ENCODE measurements around the gene DNAJB13. TPM values are rescaled to one million over a fixed set of nuclear protein-coding genes. Genes with fewer than 3 reads are reported as not detected.

Gene DNAJB13
- total RNA-seq, 4 donors from 2014 or later, result 0.42 TPM; not detected in 3

DNA sequence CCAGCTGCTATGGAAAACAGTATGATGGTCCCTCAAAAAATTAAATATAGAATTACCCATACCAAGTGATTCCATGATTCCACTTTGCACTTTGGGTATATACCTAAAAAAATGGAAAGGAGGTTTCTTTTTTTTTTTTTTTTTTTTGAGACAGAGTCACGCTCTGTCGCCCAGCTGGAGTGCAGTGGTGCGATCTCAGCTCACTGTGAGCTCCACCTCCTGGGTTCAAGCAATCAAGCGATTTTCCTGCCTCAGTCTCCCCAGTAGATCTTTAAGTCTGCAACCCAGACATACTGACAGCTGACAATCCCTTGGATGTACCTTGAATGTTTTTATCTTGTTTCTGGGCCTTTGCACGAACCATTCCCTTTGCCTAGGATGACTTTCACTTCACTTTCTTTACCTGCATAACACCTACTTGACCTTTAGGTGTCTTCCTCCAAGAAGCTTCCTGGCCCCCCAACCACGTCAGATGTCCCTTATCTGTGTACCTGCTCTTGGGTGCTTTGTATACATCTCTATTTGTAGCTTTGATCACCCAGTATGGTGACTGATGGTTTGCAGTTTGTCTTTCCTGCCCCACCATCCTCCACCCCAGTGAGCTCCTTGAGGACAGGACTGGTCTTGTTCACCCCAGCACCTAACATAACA, 46.4 kb downstream of the DNAJB13 start:
- no peak overlapping the region for H3K4me3 ChIP-seq (ENCODE audit: low read depth, poor library complexity, severe bottlenecking)
- 76 to 86% methylated on average over 6 of the region's 6 CpGs for WGBS, 2 donors
- intact Hi-C loops (cut with DNase I; ENCODE audit: low total_unique reads), result no loop called here
- TF ChIP-seq POLR2A (IDR thresholded peaks at IDR 0.05) (no peak), CTCF (IDR thresholded peaks at IDR 0.05) (no peak)
- no peak for DNase-seq (ENCODE audit: low spot score in 2 of 2)

GRCh38 chr11:73998846-73999575, 48.2 kb downstream of the DNAJB13 start:
- peak in 1 of 2 donors; percentile 60 for DNase-seq (ENCODE audit: low spot score in 2 of 2)
- no peak overlapping the region for H3K4me3 ChIP-seq (ENCODE audit: low read depth, poor library complexity, severe bottlenecking)
- intact Hi-C loops (cut with DNase I; ENCODE audit: low total_unique reads), result no loop called here
- 93 to 96% methylated on average over 13 of the region's 13 CpGs for WGBS, 2 donors
- no peak for TF ChIP-seq CTCF (IDR thresholded peaks at IDR 0.05)
- TF ChIP-seq POLR2A (IDR thresholded peaks at IDR 0.05), result no peak

DNA sequence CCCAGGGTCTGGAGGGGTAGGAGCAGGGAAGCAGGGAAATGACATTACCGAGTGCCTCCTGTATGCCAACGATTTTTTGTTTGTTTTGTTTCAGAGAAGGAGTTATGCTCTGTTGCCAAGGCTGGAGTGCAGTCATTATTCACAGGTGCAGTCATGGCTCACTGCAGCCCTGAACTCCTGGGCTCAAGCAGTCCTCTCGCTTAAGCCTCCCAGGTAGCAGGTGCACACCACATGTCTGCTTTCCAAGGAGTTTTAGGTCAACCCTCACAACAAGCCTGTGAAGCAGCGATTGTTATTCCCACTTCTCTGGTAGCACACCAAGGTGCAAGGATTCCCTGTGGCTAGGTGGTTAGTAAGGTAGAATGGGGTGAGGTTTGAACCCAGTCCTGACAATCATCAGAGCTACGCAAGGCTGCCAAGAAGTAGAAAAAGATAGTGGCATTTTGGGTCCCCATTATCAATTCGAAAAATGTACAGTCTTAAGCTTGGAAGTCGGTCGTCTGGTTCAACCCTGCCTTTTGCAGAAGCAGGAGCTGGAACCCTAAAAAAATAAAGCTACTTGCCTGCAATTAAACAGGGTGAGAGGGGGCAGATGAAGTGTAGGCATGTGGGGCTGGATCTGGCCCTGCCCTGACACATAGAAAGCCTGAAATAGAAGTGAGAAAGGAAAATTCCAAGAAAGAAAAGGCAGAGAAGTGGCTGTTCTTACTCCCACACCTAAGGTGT, 48.9 kb downstream of the DNAJB13 start:
- DNase-seq (ENCODE audit: low spot score in 2 of 2), result peak in 1 of 2 donors; percentile 67
- no peak for TF ChIP-seq POLR2A (IDR thresholded peaks at IDR 0.05)
- TF ChIP-seq CTCF (IDR thresholded peaks at IDR 0.05), result no peak
- no peak overlapping the region for H3K4me3 ChIP-seq (ENCODE audit: low read depth, poor library complexity, severe bottlenecking)
- intact Hi-C loops (cut with DNase I; ENCODE audit: low total_unique reads), result no loop called here
- WGBS, 2 donors, result 77 to 80% methylated on average over 8 of the region's 8 CpGs

- no peak overlapping the region for H3K4me3 ChIP-seq (ENCODE audit: low read depth, poor library complexity, severe bottlenecking)
- 86 to 88% methylated on average over 14 of the region's 14 CpGs for WGBS, 2 donors
- intact Hi-C loops (cut with DNase I; ENCODE audit: low total_unique reads), result no loop called here
- peak in 1 of 2 donors; percentile 31 for DNase-seq (ENCODE audit: low spot score in 2 of 2)
- TF ChIP-seq CTCF (IDR thresholded peaks at IDR 0.05) (no peak), POLR2A (IDR thresholded peaks at IDR 0.05) (no peak)
These were observed 49.7 kb downstream of the DNAJB13 start for GRCh38 chr11:74000307-74001133.

- H3K4me3 ChIP-seq (ENCODE audit: low read depth, poor library complexity, severe bottlenecking), result no peak overlapping the region
- intact Hi-C loops (cut with DNase I; ENCODE audit: low total_unique reads), result no loop called here
- DNase-seq (ENCODE audit: low spot score in 2 of 2), result peak in 1 of 2 donors; percentile 66
- WGBS, 2 donors, result 75 to 84% methylated on average over 7 of the region's 7 CpGs
- TF ChIP-seq CTCF (IDR thresholded peaks at IDR 0.05), result no peak
- no peak for TF ChIP-seq POLR2A (IDR thresholded peaks at IDR 0.05)
These were observed 51.0 kb downstream of the DNAJB13 start for GRCh38 chr11:74001822-74002286.

Data from lower leg skin (tissue), 4 donors.